CD4-positive, alpha-beta T cell treated with Interleukin-6 at 100 ng/mL for 8 hours (primary cell): ENCODE measurements around the gene LY6G5C.

ENCODE experiments used
- DNase-seq: peaks from one replicate; pipeline ENCODE4 v3.0.0-alpha.2; 2020; ENCODE audit warnings: mixed read lengths, low spot score

LY6G5C gene

GRCh38 chr6:31691078-31691463 is 10.2 kb upstream of the LY6G5C start:
- no peak for DNase-seq

GRCh38 chr6:31690231-31691077 is 9.6 kb upstream of the LY6G5C start:
- no peak for DNase-seq

- no peak for DNase-seq
Observed at GRCh38 chr6:31689249-31690110, 8.6 kb upstream of the LY6G5C start.

GRCh38 chr6:31687860-31688693 is 7.2 kb upstream of the LY6G5C start:
- no peak for DNase-seq

GRCh38 chr6:31687321-31687720 is 6.5 kb upstream of the LY6G5C start:
- DNase-seq: no peak

GRCh38 chr6:31686483-31686882 is 5.6 kb upstream of the LY6G5C start:
- DNase-seq: no peak

GRCh38 chr6:31683591-31683990 is 2.7 kb upstream of the LY6G5C start:
- DNase-seq: no peak

- DNase-seq: peak; percentile 22
Observed at GRCh38 chr6:31681135-31681671, 336 bp upstream of the LY6G5C start.

- no peak for DNase-seq
Observed at GRCh38 chr6:31677955-31678354, 2.9 kb downstream of the LY6G5C start.

GRCh38 chr6:31676904-31677303 is 4.0 kb downstream of the LY6G5C start:
- DNase-seq: no peak

GRCh38 chr6:31676322-31676903 is 4.5 kb downstream of the LY6G5C start:
- no peak for DNase-seq

GRCh38 chr6:31669676-31670075 is 11.2 kb downstream of the LY6G5C start, which contains the start of gene LY6G5B:
TSS of gene LY6G5B (plus strand) at chr6:31669976. CDS start at chr6:31670951, 975 bp downstream.
- DNase-seq: no peak

GRCh38 chr6:31666337-31666965 is 14.4 kb downstream of the LY6G5C start:
- DNase-seq: no peak

- DNase-seq: peak; percentile 98
Observed at GRCh38 chr6:31665501-31666336, 15.1 kb downstream of the LY6G5C start, which contains the start of gene CSNK2B. TSS of gene CSNK2B (plus strand) at chr6:31666080. CDS start at chr6:31666832, 752 bp downstream.

- peak; percentile 90 for DNase-seq
Observed at GRCh38 chr6:31664790-31665500, 15.9 kb downstream of the LY6G5C start, which contains the start of gene GPANK1. TSS of gene GPANK1 (minus strand) at chr6:31664997. CDS start at chr6:31664478, 519 bp downstream.

- no peak for DNase-seq
Observed at GRCh38 chr6:31663961-31664789, 16.7 kb downstream of the LY6G5C start.

GRCh38 chr6:31663126-31663960 is 17.5 kb downstream of the LY6G5C start:
- no peak for DNase-seq
